Left lung (tissue), 10 donors: Measurements from ENCODE around the gene MBNL1. TPM values are rescaled to one million over a fixed set of nuclear protein-coding genes. Genes with fewer than 3 reads are reported as not detected.

Experiments used
- ATAC-seq: fragments of 200-7000 bp; cut with Tn5 transposase; one replicate; pipeline ENCODE4 v1.9.1; 2020; ENCODE audit warnings: moderate library complexity
- DNase-seq, 4 donors: peaks; one replicate each; pipeline ENCODE4 v3.0.0-alpha.2; 2013 to 2020
- H3K27ac ChIP-seq, 2 donors: fragments of 200-600 bp; sonication (generic) in 1 of 2; one replicate each; pipeline versions ENCODE4 v1.5.0 to v1.8.0; 2020 to 2021
- H3K27me3 ChIP-seq, 2 donors: fragments of 200-600 bp; sonication (generic) in 1 of 2; one replicate each; pipeline versions ENCODE4 v1.5.0 to v1.8.0; 2020 to 2021
- H3K36me3 ChIP-seq, 2 donors: fragments of 200-600 bp; sonication (generic) in 1 of 2; one replicate each; pipeline versions ENCODE4 v1.5.0 to v1.8.0; 2020 to 2021
- H3K4me1 ChIP-seq, 2 donors: fragments of 200-600 bp; one replicate each; pipeline ENCODE4 v1.8.0; 2021
- H3K4me3 ChIP-seq, 2 donors: fragments of 200-600 bp; sonication (generic) in 1 of 2; one replicate each; pipeline versions ENCODE4 v1.5.0 to v1.8.0; 2020 to 2021; ENCODE audit warnings: mild to moderate bottlenecking in 1 of 2
- H3K9me3 ChIP-seq, 2 donors: fragments of 200-600 bp; sonication (generic) in 1 of 2; one replicate each; pipeline versions ENCODE4 v1.5.0 to v1.8.0; 2020 to 2021
- CTCF ChIP-seq, 2 donors: fragments of 200-600 bp; sonication (generic) in 1 of 2; IDR thresholded peaks; one replicate each; pipeline versions ENCODE4 v1.5.0 to v1.8.0; 2021; ENCODE audit warnings: antibody characterized with exemption in 2 of 2
- intact Hi-C, 2 donors: fragments of 100-400 bp; cut with DNase I; formaldehyde crosslinking; loops; one replicate each; pipeline versions ENCODE4 v1.11.2 to v1.14.2; 2022
- polyA plus RNA-seq, 6 donors: library from polyadenylated mRNA; unstranded; fragments of 120-200 nt; gene quantifications; one replicate each; pipeline ENCODE4 v1.2.1, GENCODE V29; 2013; ENCODE audit not compliant: insufficient read length in 6 of 6
- total RNA-seq, 2 donors: library from RNA; stranded (reverse); fragmentation: NEBNext Ultra II Directional; extraction: Animal tissue kit (Norgen Biotek cat#: 25700); gene quantifications; one replicate each; pipeline ENCODE4 v1.2.1, GENCODE V29; 2021
- donor health status: DM: no; HTN: yes; CAD: no.
- donor health status: DM: no; HTN: no; CAD: no.

MBNL1 gene
- total and polyA plus RNA-seq, 8 donors = 92.3 to 246 (median 109) TPM

GRCh38 chr3:152346058-152346457 lies 77.3 kb downstream of the MBNL1 start:
- Histone ChIP-seq H3K27me3 (no peaks in the 10 kb centered on the region), H3K4me3 (no peak overlapping the region), H3K4me1 (peaks cover 15 to 67% of the 10 kb centered on the region in 2 donors), H3K36me3 (peaks cover 0 to 6% of the 10 kb centered on the region in 2 donors), H3K9me3 (no peaks in the 10 kb centered on the region), H3K27ac (no peak overlapping the region)
- intact Hi-C loops = no loop called here
- DNase-seq (no peak), ATAC-seq (no peak)
- TF ChIP-seq CTCF (IDR thresholded peaks at IDR 0.05) = no peak

- Histone ChIP-seq H3K36me3 (peaks cover 0 to 6% of the 10 kb centered on the region in 2 donors), H3K9me3 (no peaks in the 10 kb centered on the region), H3K27me3 (no peaks in the 10 kb centered on the region), H3K27ac (no peak overlapping the region), H3K4me1 (peaks cover 16 to 67% of the 10 kb centered on the region in 2 donors), H3K4me3 (no peak overlapping the region)
- intact Hi-C loops = no loop called here
- DNase-seq (no peak), ATAC-seq (no peak)
- no peak for TF ChIP-seq CTCF (IDR thresholded peaks at IDR 0.05)
Measured at GRCh38 chr3:152346740-152347139, 78.0 kb downstream of the MBNL1 start.

GRCh38 chr3:152348436-152349177 lies 79.9 kb downstream of the MBNL1 start:
- no peak for DNase-seq
- H3K27ac ChIP-seq = peak overlapping the region in 1 of 2 donors; percentile 34
- no peaks in the 10 kb centered on the region for H3K36me3 ChIP-seq
- no peak for TF ChIP-seq CTCF (IDR thresholded peaks at IDR 0.05)
- intact Hi-C loops = no loop called here
- H3K27me3 ChIP-seq = no peaks in the 10 kb centered on the region
- peak; percentile 6 for ATAC-seq
- H3K4me1 ChIP-seq = peaks cover 16 to 61% of the 10 kb centered on the region in 2 donors
- no peaks in the 10 kb centered on the region for H3K9me3 ChIP-seq
- no peak overlapping the region for H3K4me3 ChIP-seq

DNA sequence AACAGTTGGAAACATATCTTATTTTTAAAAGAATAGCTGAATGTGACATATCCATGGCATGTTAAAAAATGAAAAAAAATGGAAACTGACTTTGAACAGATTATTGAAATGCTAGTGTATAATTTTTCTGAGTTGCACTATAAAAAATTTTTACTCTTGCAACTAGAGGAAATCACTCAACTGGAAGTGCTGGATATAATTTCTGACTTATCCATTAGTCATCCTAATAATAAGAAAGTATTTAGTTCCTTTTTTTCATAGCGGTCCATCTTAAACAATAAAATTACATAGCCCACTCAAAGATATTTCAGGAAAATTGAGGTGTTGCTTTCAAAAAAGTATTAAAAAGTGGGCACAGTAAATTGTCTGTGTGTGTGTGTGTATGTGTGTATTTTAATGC lies 80.7 kb downstream of the MBNL1 start:
- no peaks in the 10 kb centered on the region for H3K36me3 ChIP-seq
- no peak for TF ChIP-seq CTCF (IDR thresholded peaks at IDR 0.05)
- intact Hi-C loops = no loop called here
- no peak overlapping the region for H3K4me3 ChIP-seq
- DNase-seq (no peak), ATAC-seq (no peak)
- H3K27ac ChIP-seq = peak overlapping the region in 1 of 2 donors; percentile 34
- H3K9me3 ChIP-seq = no peaks in the 10 kb centered on the region
- no peaks in the 10 kb centered on the region for H3K27me3 ChIP-seq
- H3K4me1 ChIP-seq = peaks cover 16 to 57% of the 10 kb centered on the region in 2 donors

DNA sequence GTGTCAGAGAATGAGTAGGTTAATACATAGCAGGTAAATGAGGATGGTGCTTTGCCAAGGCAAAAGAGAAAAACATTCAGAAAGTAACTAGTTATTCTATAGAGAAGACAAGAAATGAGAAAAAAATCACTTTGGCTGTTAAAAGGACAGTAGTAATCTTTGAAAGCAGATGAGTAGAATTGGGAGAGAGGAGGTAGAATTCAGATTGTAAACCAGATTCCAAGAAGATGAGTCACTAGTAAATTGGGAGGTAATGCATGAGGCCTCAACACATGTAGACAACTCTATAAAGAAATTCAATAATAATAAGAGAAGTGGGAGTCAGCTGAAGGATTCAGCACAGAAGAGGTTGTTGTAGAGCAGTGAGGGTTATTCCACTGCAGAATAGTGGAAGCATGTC lies 81.4 kb downstream of the MBNL1 start:
- Histone ChIP-seq H3K9me3 (no peaks in the 10 kb centered on the region), H3K36me3 (no peaks in the 10 kb centered on the region), H3K4me1 (peaks cover 16 to 50% of the 10 kb centered on the region in 2 donors), H3K27ac (no peak overlapping the region), H3K27me3 (no peaks in the 10 kb centered on the region), H3K4me3 (no peak overlapping the region)
- no peak for TF ChIP-seq CTCF (IDR thresholded peaks at IDR 0.05)
- ATAC-seq = peak; percentile 6
- intact Hi-C loops = no loop called here
- DNase-seq = no peak
